ENCODE results near the gene TRIM67. TPM values are rescaled to one million over a fixed set of nuclear protein-coding genes. Genes with fewer than 3 reads are reported as not detected.

The TRIM67 gene
- total RNA-seq, 2 donors from 2014 or later = 0.19 TPM; not detected in 1

DNA sequence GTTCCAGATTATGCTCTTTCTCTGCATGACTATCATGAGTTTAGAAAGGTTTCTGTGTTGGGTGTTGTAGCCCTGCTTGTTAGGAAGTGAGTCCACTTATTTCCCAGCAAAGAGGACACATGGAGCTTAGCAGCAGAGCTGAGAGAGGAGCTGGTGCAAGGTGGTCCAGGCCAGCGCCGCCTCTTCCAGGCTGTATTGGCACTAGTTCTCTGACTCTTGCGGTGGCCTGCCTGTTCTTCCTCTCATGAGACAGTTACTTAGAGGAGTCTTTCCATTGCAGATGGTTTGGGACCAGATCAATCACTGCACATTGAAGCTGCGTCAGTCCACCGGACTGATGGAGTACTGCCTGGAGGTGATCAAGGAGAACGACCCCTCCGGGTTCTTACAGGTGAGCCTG, 38.0 kb downstream of the TRIM67 start:
- H3K36me3 ChIP-seq = no peaks in the 10 kb centered on the region
- H3K4me3 ChIP-seq = no peak overlapping the region
- TF ChIP-seq, protein P1, sequence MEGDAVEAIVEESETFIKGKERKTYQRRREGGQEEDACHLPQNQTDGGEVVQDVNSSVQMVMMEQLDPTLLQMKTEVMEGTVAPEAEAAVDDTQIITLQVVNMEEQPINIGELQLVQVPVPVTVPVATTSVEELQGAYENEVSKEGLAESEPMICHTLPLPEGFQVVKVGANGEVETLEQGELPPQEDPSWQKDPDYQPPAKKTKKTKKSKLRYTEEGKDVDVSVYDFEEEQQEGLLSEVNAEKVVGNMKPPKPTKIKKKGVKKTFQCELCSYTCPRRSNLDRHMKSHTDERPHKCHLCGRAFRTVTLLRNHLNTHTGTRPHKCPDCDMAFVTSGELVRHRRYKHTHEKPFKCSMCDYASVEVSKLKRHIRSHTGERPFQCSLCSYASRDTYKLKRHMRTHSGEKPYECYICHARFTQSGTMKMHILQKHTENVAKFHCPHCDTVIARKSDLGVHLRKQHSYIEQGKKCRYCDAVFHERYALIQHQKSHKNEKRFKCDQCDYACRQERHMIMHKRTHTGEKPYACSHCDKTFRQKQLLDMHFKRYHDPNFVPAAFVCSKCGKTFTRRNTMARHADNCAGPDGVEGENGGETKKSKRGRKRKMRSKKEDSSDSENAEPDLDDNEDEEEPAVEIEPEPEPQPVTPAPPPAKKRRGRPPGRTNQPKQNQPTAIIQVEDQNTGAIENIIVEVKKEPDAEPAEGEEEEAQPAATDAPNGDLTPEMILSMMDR (IDR thresholded peaks at IDR 0.05) = no peak

DNA sequence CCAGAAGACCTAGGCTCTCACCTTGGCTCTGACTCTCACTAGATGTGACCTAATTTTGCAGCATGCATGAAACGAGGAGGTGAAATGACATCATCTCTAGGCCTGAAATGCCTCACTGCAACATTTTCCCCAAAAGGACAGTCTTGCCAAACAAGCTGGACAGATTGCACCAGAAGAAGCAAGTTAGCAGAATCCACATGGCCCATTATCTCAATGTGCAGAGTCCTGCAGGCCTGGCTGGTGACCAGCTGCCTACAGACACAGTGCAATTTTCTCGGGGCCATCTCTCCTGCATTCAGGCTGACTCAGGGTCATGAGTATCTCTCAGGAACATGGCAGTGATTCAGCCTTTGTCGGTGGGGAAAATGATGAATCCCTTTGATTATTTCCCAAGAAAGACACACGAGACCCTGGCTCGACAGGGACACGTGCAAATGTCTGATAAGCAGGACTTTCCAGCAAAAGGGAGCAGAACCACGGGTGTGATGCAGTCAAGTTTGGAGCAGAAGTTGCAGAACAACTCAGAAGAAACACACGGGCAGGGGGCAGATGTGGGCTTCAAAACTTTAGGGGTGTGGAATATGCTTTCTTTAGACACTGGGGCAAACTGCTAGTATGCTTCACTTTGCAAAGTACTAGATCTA, 38.7 kb downstream of the TRIM67 start:
- no peaks in the 10 kb centered on the region for H3K36me3 ChIP-seq
- H3K9me3 ChIP-seq = no peaks in the 10 kb centered on the region
- H3K27me3 ChIP-seq = no peaks in the 10 kb centered on the region
- H3K4me1 ChIP-seq = no peaks in the 10 kb centered on the region
- DNase-seq (ENCODE audit: low spot score) = no peak
- TF ChIP-seq, protein P1 (IDR thresholded peaks at IDR 0.05) = no peak
- no peak overlapping the region for H3K4me3 ChIP-seq
- H3K27ac ChIP-seq = no peak overlapping the region

More for the DNA sequence above, 38.0 kb downstream of the TRIM67 start:
- no peaks in the 10 kb centered on the region for H3K27me3 ChIP-seq
- DNase-seq (ENCODE audit: low spot score) = no peak
- H3K27ac ChIP-seq = no peak overlapping the region
- no peaks in the 10 kb centered on the region for H3K4me1 ChIP-seq
- no peaks in the 10 kb centered on the region for H3K9me3 ChIP-seq

DNA sequence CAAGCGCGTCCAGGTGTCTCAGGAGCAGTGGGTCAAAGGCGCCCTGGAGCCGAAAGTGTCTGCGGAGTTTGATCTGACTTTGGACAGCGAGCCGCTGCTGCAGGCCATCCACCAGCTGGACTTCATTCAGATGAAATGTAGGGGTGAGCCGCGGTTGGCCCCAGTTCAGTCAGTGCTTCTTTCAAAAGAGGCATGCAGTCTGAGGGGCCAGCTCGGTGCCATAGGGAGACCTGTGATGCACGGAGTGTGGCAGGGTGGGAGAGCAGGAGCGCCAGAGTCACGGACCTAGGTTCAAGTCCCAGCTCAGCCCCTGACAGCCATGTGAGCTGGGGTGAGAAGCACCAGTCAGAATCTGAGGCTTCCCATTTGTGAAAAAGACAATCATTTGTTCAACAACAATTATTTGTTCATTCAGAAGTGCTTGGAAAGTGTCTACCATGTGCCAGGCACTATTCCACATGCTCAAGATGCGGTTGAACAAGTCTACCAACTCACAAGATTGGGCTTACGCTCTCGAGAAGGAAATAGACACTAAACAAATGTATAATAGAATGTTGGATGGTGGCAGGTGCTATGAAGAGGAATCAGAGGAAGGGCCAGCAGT, 39.6 kb downstream of the TRIM67 start:
- no peaks in the 10 kb centered on the region for H3K4me1 ChIP-seq
- H3K27me3 ChIP-seq = no peaks in the 10 kb centered on the region
- no peak for DNase-seq (ENCODE audit: low spot score)
- no peak overlapping the region for H3K27ac ChIP-seq
- TF ChIP-seq, protein P1 (IDR thresholded peaks at IDR 0.05) = no peak
- no peak overlapping the region for H3K4me3 ChIP-seq
- H3K36me3 ChIP-seq = no peaks in the 10 kb centered on the region
- no peaks in the 10 kb centered on the region for H3K9me3 ChIP-seq

DNA sequence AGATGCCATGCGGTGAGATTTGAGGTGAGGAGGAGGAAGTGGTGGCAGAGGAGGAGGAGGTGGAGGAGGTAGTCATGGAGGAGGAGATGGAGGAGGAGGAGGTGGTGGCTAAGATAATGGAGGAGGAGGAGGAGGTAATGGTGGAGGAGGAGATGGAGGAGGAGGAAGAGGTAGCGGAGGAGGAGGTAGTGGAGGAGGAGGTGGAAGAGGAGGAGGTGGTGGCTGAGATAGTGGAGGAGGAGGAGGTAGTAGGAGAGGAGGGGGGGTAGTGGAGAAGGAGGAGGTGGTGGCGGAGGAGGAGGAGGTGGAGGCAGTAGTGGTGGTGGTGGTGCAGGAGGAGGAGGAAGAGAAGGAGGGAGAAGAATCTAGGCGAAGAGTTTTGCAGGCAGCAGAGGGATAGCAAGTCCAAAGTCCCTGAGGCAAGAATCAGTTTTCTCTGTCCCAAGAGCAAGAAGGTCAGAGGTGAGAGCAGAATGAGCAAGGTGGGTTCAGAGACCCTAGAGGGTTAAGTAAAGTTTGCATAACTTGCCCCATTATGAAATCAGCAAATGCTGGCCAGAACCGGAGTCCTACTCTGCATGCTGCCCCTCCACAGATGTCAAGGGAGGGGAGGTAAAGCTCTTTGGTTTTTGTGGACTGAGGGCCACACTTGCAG, 40.2 kb downstream of the TRIM67 start:
- Histone ChIP-seq H3K4me3 (no peak overlapping the region), H3K36me3 (no peaks in the 10 kb centered on the region), H3K9me3 (no peaks in the 10 kb centered on the region), H3K27ac (no peak overlapping the region), H3K4me1 (no peaks in the 10 kb centered on the region), H3K27me3 (no peaks in the 10 kb centered on the region)
- DNase-seq (ENCODE audit: low spot score) = no peak
- TF ChIP-seq, protein P1 (IDR thresholded peaks at IDR 0.05) = no peak

DNA sequence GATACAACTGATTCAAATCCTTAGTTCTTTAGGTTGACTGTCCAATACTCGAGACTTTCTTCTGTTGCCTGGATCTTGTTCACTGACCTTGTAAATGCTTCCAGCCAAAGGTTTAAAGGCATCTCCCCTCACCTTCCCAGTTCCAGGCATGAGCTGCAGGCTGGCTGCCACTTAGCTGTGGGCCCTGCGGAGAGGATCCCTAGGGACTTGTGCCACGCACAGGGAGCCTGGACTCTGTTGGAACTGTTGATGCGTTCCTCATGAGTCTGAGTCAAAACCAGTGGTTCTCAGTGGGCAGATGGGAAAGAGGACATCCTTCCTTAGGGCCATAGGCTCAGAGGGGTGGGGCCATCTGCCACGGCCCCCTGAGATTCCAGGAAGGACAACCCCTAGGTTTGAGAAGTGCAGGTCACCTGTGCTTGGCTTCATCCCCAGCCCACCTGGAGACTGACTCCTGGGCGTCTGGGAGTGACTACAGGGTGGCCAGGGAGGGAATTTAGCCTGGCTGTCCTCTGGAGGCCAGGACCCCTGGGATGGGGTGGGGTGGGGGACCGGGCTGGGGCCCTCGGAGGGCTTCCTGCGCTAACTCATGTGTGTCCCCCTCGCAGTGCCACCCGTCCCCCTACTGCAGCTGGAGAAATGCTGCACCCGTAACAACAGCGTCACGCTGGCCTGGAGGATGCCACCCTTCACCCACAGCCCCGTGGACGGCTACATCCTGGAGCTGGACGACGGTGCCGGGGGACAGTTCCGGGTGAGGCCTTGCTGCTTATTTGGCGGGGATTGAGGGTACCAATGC, 41.6 kb downstream of the TRIM67 start:
- no peaks in the 10 kb centered on the region for H3K36me3 ChIP-seq
- H3K9me3 ChIP-seq = no peaks in the 10 kb centered on the region
- no peaks in the 10 kb centered on the region for H3K27me3 ChIP-seq
- H3K4me1 ChIP-seq = no peaks in the 10 kb centered on the region
- no peak overlapping the region for H3K4me3 ChIP-seq
- TF ChIP-seq, protein P1 (IDR thresholded peaks at IDR 0.05) = no peak
- no peak overlapping the region for H3K27ac ChIP-seq
- no peak for DNase-seq (ENCODE audit: low spot score)

All from right atrium auricular region (tissue), 2 donors.